Measurements from ENCODE around the gene NUPR1.
"Not testable (repeated sequence)": the region's sequence is repeated elsewhere in the genome, so short reads cannot be mapped to it uniquely, and the experiment has no call there.

Gene NUPR1

GRCh38 chr16:28531777-28532744 is 6.7 kb downstream of the NUPR1 start:
- no peak for TF ChIP-seq SUZ12 (IDR thresholded peaks at IDR 0.05; ENCODE audit: extremely low read depth, insufficient read depth, insufficient read length)
- TF ChIP-seq YY1 (IDR thresholded peaks at IDR 0.05; ENCODE audit: insufficient read depth, insufficient read length), result no peak
- no peak for TF ChIP-seq ZNF274 (IDR thresholded peaks at IDR 0.05; ENCODE audit: low read depth, low read length)
- Histone ChIP-seq H3K27me3 (ENCODE audit: insufficient read depth, insufficient read length) (no peaks in the 10 kb centered on the region), H3K9ac (ENCODE audit: insufficient read length, low read depth) (no peak overlapping the region), H3K4me3 (ENCODE audit: insufficient read length, low read depth) (no peak overlapping the region), H3K36me3 (ENCODE audit: insufficient read depth, insufficient read length, low read length) (no peaks in the 10 kb centered on the region), H3K9me3 (ENCODE audit: insufficient read depth, low read length) (no peaks in the 10 kb centered on the region), H3K4me1 (ENCODE audit: insufficient read depth, insufficient read length) (no peaks in the 10 kb centered on the region)
- no peak for DNase-seq (ENCODE audit: low read depth, low spot score)

- Histone ChIP-seq H3K9ac (ENCODE audit: insufficient read length, low read depth) (no peak overlapping the region), H3K9me3 (ENCODE audit: insufficient read depth, low read length) (no peaks in the 10 kb centered on the region), H3K36me3 (ENCODE audit: insufficient read depth, insufficient read length, low read length) (no peaks in the 10 kb centered on the region), H3K4me3 (ENCODE audit: insufficient read length, low read depth) (no peak overlapping the region), H3K4me1 (ENCODE audit: insufficient read depth, insufficient read length) (no peaks in the 10 kb centered on the region), H3K27me3 (ENCODE audit: insufficient read depth, insufficient read length) (no peaks in the 10 kb centered on the region)
- no peak for DNase-seq (ENCODE audit: low read depth, low spot score)
- no peak for TF ChIP-seq YY1 (IDR thresholded peaks at IDR 0.05; ENCODE audit: insufficient read depth, insufficient read length)
- no peak for TF ChIP-seq ZNF274 (IDR thresholded peaks at IDR 0.05; ENCODE audit: low read depth, low read length)
- TF ChIP-seq SUZ12 (IDR thresholded peaks at IDR 0.05; ENCODE audit: extremely low read depth, insufficient read depth, insufficient read length), result no peak
Observed at GRCh38 chr16:28529124-28529523, 9.7 kb downstream of the NUPR1 start.

- no peak overlapping the region for H3K4me3 ChIP-seq (ENCODE audit: insufficient read length, low read depth)
- H3K9me3 ChIP-seq (ENCODE audit: insufficient read depth, low read length), result no peaks in the 10 kb centered on the region
- H3K36me3 ChIP-seq (ENCODE audit: insufficient read depth, insufficient read length, low read length), result no peaks in the 10 kb centered on the region
- DNase-seq (ENCODE audit: low read depth, low spot score), result no peak
- no peaks in the 10 kb centered on the region for H3K27me3 ChIP-seq (ENCODE audit: insufficient read depth, insufficient read length)
- no peaks in the 10 kb centered on the region for H3K4me1 ChIP-seq (ENCODE audit: insufficient read depth, insufficient read length)
- no peak overlapping the region for H3K9ac ChIP-seq (ENCODE audit: insufficient read length, low read depth)
- TF ChIP-seq SUZ12 (IDR thresholded peaks at IDR 0.05; ENCODE audit: extremely low read depth, insufficient read depth, insufficient read length), result no peak
- no peak for TF ChIP-seq ZNF274 (IDR thresholded peaks at IDR 0.05; ENCODE audit: low read depth, low read length)
- no peak for TF ChIP-seq YY1 (IDR thresholded peaks at IDR 0.05; ENCODE audit: insufficient read depth, insufficient read length)
Observed at GRCh38 chr16:28528463-28528867, 10.3 kb downstream of the NUPR1 start.

GRCh38 chr16:28527985-28528384 is 10.8 kb downstream of the NUPR1 start:
- Histone ChIP-seq H3K9ac (ENCODE audit: insufficient read length, low read depth) (no peak overlapping the region), H3K4me1 (ENCODE audit: insufficient read depth, insufficient read length) (no peaks in the 10 kb centered on the region), H3K27me3 (ENCODE audit: insufficient read depth, insufficient read length) (no peaks in the 10 kb centered on the region), H3K9me3 (ENCODE audit: insufficient read depth, low read length) (no peaks in the 10 kb centered on the region), H3K36me3 (ENCODE audit: insufficient read depth, insufficient read length, low read length) (no peaks in the 10 kb centered on the region), H3K4me3 (ENCODE audit: insufficient read length, low read depth) (no peak overlapping the region)
- TF ChIP-seq ZNF274 (IDR thresholded peaks at IDR 0.05; ENCODE audit: low read depth, low read length) (no peak), SUZ12 (IDR thresholded peaks at IDR 0.05; ENCODE audit: extremely low read depth, insufficient read depth, insufficient read length) (no peak), YY1 (IDR thresholded peaks at IDR 0.05; ENCODE audit: insufficient read depth, insufficient read length) (no peak)
- no peak for DNase-seq (ENCODE audit: low read depth, low spot score)

GRCh38 chr16:28527100-28527785 is 11.5 kb downstream of the NUPR1 start:
- H3K9ac ChIP-seq (ENCODE audit: insufficient read length, low read depth); DNase-seq (ENCODE audit: low read depth, low spot score); H3K36me3 ChIP-seq (ENCODE audit: insufficient read depth, insufficient read length, low read length); H3K4me3 ChIP-seq (ENCODE audit: insufficient read length, low read depth); H3K4me1 ChIP-seq (ENCODE audit: insufficient read depth, insufficient read length); H3K9me3 ChIP-seq (ENCODE audit: insufficient read depth, low read length); H3K27me3 ChIP-seq (ENCODE audit: insufficient read depth, insufficient read length): not testable (repeated sequence)

- H3K9me3 ChIP-seq (ENCODE audit: insufficient read depth, low read length), result no peaks in the 10 kb centered on the region
- H3K9ac ChIP-seq (ENCODE audit: insufficient read length, low read depth), result no peak overlapping the region
- no peak overlapping the region for H3K4me3 ChIP-seq (ENCODE audit: insufficient read length, low read depth)
- H3K4me1 ChIP-seq (ENCODE audit: insufficient read depth, insufficient read length), result no peaks in the 10 kb centered on the region
- no peak for TF ChIP-seq YY1 (IDR thresholded peaks at IDR 0.05; ENCODE audit: insufficient read depth, insufficient read length)
- no peak for TF ChIP-seq SUZ12 (IDR thresholded peaks at IDR 0.05; ENCODE audit: extremely low read depth, insufficient read depth, insufficient read length)
- no peak for TF ChIP-seq ZNF274 (IDR thresholded peaks at IDR 0.05; ENCODE audit: low read depth, low read length)
- no peaks in the 10 kb centered on the region for H3K36me3 ChIP-seq (ENCODE audit: insufficient read depth, insufficient read length, low read length)
- no peak for DNase-seq (ENCODE audit: low read depth, low spot score)
- H3K27me3 ChIP-seq (ENCODE audit: insufficient read depth, insufficient read length), result no peaks in the 10 kb centered on the region
Observed at GRCh38 chr16:28526201-28527099, 12.3 kb downstream of the NUPR1 start.

All from NT2/D1 (cell line).